Dedifferentiated amniotic fluid mesenchymal stem cell (primary cell): ENCODE data around the gene RAPGEF4.

ENCODE experiments used
- DNase-seq: peaks from one replicate; pipeline ENCODE4 v3.0.0-alpha.2; 2016; ENCODE audit errors: extremely low spot score

The RAPGEF4 gene

DNA sequence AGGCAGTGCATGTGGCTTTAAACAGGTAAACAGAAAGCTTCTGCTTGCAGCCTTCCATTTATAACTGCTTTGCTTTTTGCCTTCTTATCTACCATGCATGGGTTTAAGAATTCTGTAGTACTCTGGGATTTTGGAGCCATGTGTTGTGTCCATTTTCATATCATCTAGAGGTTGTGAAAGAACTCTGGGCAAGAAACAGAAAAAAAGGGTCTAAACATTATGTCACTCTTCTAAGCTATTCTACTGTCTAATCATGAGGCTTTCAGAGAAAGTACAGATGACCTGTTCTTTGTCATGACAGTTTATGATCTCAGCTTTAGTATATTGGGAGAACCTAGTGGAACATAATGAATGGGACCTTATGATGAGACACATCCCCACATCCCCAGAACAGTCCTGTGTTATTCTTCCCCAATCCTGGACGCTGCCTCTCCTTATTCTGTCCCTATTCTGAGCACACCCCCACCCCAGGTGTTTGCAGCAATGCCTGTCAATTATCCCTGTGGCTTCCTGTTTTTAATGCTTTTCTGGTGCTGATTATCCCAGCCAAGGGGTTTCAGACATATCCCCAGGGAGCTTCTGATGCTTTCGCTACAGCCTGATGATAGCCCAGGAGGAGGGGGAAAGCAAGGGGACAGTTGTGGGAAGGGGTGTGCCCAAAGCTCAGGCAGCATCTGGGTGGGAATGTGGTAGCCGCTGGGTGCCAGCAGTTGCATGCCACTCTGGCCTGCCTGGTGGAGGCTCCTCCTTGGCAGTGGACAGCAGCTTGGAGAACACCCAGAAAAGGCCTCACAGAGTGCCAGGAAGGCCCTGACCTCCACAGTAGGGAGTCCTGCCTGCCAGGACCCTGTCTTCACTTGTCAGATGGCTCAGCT, 170.5 kb downstream of the RAPGEF4 start:
- no peak for DNase-seq

DNA sequence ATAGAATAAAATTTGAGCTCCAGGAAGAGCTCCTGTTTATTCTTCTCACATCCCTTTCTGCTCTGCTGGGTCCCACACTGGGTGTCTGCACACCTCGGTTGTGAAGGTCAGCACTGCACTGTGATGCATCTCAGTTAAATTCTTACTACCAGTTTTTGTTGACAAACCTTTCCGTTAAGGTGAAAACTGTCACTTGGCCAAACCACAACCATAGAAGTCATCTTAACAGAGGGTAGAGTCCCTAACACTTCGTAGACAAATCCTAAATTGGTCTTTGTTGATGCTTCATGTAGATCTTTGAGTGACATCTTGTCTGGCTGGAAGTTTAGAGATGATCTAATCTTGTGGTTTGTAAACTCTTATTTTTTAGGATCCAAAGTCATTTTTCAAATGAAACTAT, 172.6 kb downstream of the RAPGEF4 start:
- no peak for DNase-seq

DNA sequence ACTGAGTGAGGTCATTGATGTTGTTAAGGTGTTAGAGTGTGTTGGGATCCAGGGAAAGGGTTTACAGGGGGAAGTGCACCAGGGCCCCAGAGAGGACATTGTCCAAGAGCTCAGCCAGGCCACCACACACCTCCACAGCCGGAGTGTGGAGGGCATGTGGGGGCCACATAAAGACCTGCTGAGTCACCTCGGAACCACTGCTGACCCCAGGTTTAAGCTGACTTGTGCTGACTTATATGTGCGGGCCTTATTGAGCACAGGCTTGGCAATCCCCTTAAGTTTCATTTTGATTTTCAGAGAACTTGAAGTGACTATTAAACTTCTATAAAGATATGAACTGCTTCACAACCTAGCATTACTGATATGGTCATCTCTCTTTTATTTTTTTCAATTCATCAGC, 173.8 kb downstream of the RAPGEF4 start:
- DNase-seq = no peak

DNA sequence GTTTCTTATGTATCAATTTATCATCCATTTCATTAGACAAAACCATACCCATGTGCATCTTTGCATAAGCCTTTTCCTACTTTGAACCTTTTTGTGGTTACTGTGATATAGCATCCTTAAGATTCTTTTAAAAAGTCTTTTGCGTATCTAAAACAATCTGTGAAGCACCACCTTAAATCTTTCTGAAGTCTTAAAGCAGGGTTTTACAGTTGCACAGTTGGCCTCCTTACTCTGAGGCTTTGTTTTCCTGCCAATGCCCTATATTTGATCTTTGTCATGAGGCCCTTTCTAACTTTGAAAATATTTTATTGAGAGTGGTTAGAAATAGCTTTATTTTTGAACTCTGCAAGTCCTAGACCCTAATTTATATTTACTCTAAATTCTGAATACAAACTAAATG, 176.6 kb downstream of the RAPGEF4 start:
- DNase-seq = no peak

DNA sequence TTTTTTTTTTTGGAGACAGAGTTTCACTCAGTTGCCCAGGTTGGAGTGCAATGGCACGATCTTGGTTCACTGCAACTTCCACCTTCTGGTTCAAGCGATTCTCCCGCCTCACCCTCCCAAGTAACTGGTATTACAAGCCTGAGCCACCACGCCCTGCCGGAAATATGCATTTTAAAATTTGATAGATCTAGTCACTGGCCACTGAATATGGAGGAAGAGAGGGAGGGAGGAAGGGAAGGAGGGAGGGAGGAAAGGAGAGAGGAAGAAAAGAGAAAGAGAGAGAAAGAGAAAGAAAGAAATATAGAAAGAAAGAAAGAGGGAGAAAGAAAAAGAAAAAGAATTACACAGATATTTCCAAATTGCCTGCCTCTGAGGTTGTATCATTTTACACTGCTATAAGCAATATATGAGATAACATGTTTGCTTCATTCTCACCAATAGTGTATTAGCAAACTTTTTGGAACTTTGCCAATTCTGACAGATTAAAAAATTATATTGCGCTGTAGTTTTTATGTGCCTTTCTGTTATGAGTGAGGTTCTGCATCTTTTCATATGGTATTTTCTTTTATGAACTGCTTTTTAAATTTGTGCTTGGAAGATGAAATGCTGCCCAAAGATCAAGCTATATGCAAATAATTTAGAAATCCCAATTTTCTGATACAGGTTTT, 178.8 kb downstream of the RAPGEF4 start:
- DNase-seq = no peak

DNA sequence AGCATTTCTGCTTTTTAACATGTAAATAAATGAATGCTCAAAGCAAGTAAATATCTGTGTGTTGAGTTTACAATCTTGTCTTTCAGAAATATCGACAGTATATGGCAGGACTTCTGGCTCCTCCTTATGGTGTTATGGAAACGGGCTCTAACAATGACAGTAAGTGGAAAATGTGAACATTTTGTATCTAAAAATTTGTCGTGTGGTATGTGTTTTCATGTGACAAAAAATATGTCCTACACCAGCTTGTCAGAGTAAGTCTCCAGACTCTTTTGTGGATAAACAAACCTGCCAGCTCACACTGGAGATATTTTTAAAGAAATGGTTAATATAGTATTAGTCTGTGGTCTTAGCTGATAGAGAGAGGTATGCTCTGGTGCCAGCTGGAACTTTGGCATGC, 182.1 kb downstream of the RAPGEF4 start:
- no peak for DNase-seq

DNA sequence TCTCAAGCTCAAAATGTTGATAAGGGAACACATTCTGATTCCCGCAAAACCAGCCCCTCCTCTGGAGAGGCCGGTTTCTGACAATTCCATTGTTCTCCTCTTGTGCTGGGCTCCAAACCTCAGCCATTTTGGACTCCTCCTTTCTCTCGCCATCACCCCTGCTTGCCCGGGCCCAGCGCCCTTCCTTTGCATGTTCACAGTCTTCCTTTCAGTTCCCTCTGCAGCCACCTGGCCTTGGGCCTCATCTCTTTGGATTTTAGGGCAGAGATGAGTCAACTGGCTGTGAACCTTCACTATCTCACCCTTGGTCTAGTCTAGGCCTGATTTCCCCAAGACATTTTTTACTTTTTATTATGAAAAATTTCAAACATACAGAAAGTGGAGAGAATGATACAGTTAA, 184.1 kb downstream of the RAPGEF4 start:
- no peak for DNase-seq

DNA sequence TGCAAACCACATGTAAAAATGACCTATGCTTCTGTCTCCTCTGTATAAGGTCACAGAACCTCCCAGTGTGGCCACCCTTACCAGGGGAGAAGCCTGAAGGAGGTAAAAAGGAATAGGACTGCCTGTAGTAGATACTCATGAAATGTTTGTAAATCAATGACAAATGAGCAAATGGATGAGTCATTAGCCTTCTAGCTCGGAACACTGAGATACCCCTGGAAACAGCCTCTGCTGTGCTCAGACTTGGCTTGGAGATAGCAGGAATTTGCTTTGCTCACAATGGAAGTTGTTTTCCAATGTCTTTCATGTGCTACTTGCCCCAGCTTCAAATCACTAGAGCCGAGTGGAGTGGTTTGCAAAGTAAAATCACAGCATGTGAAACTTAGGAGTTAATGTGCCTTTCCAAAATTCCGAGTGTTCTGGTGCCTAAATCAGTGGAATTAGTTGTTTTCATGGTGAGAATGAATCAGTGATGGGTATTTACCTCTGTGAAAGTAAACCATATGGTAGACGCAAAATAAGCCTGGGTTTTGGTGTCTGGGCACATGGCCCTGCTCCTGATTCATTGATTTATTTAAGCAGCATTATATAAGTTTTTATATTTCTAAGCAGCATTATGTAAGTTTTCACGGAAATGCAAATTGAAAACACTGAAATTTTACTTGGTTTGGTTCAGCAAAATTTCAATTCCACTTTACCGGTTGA, 186.0 kb downstream of the RAPGEF4 start:
- DNase-seq = no peak

DNA sequence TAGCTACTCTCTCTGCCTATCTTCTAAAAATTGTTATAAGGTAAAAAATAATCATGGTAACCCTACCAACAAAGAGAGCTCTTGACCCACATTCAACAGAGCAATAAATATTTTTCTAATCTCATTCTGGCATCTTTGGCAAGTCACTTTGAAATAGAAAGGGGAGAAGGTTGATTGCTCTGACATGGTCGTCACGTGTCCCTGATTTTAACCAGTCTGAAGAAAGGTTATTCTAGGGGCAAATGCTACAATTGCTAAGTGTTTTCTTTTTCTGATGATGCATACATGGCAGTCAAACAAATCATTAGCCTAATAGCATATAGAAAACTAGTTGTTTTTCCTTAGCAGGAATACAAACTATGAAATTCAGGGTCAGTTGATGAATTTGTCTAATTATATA, 186.7 kb downstream of the RAPGEF4 start:
- no peak for DNase-seq

DNA sequence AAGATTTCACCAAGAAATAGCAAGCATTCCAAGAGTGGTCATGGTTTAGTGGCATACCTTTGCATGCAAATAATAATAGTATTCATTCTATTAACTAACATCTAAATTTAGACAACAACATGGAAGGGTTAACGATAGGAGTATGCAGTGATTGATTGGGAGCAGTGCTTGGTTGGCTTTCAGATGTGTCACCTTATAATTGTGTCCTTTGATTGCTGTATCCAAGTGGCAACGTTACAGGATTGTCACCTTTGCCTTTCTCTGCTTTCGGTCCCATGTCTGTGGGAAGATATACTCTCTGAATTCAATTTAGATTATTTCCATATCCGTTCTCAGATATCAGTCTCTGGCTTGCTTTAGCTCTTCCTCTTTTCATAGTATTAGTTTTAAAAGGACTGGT, 187.2 kb downstream of the RAPGEF4 start:
- no peak for DNase-seq

DNA sequence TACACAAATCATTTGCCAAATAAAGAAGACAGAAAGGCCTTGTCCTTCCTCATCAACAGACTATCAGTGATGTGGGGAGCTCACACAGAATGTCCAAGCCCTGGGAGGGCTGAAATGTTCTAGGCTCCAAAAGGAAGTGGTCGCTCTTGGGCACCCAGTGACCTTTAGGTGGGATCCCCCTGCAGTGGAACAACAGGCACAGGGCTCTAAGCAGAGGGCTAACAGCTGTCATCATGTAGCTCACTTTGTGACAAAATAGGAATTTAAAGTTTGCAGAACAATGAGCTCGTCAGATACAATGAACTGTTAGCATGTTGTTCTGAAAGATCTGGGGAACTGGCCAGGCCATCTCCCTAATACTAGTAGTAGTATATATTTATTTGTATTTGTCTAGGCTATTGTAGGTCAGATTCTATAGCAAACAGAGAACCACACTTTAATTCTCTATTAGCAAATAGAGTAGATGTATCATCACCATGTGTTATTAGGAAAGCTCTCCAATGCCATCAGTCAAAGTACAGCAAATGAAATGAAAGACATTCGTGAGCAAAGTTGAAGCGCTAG, 188.5 kb downstream of the RAPGEF4 start:
- no peak for DNase-seq

DNA sequence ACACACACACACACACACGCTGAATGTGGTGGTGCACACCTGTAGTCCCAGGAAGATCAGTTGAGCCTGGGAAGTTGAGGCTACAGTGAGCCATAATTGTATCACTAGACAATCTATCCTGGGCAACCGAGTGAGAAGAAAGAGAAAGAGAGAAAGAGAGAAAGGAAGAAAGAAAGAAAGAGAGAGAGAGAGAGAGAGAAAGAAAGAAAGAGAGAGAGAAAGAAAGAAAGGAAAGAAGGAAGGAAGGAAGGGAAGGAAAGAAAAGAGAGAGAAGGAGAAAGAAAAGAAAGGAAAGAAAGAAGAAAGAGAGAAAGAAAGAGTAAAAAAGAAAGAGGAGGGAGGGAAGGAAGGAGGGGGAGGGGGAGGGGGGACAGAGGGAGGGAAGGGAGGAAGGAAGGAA, 190.0 kb downstream of the RAPGEF4 start:
- DNase-seq = no peak

DNA sequence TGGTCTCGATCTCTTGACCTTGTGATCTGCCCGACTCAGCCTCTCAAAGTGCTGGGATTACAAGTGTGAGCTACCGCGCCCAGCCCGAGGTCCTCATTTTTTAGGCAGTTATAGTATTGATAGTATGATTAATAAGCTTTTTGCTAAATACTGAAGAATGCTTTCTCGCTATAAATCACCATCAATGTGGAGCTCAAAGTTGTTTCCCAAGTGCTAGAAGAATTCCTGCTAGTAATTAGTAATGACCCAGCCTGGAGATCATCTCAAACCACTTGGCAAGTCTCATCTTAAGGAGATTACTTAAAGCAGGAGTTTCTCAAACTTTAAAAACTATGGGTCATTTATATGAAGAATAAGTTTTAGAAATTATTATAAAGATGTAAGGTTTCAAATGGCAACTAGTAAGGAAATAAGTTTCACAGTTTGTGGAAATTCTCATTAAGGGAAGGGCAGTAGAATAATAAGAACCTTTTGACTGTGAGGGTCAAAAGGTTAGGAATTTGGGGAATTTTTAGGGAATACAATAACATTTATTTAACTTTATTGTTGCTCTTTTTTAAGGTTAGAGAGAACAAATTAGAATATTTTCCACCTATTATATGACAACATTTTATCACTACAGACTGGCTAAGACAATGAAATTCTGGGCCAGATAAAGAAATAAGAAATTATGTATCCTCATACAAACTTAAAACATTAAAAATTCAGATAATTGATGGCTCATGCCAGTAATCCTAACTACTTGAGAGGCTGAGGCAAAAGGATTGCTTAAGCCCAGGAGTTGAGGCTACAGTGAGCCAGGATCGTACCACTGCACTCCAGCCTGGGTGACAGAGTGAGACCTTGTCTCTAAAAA, 191.4 kb downstream of the RAPGEF4 start:
- no peak for DNase-seq

DNA sequence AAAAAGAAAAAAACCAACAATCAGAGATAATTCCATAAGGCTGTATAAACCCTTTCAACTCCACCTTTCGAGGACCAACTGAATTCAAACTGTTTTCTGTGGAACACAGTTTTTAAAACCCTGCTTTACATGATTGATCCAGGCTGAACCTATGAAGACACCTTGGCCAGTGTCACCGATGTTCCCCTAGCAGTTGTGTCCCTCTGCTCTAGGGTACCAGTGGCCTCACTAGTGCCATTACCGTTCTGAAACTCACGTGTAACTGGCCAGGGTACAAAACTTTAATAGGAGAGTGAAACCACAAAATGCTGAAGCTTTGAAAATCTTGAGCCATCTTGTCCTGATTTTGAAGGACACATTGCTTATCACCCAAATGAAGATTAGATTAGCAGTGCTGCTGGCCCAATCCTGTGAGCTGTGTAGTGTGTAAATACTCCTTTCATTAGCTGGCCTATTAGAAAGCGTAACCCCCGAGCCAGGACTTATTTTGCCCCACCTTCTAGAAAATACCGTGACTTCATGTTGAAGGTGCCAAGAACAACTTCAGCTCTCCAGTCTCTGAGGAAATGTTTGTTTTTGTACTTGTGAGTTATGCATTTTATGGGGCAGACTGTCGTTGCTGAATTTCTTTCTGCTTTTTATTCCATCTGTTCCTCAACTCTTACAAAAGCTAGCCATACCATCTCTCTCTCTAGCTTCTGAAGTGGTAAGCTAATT, 192.2 kb downstream of the RAPGEF4 start:
- DNase-seq = peak; percentile 32

DNA sequence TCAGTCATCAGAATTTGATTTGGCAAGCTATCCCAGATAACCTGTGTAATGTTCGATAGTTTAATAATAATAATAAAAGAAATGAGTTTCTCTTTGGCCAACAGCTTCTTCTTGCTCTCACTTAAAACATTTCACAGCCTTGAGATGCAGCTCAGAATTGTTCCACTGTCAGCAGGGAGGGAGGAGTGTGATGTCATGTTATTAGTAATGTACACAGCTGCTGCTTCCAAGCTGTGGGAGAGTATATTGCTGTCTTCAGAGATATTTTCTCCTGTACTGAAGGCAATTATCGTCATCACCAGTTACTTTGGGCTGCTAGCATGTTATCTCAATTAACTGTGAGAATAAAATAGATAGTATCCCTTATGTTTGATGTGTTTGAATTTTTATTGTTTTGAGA, 193.1 kb downstream of the RAPGEF4 start:
- DNase-seq = peak; percentile 47

DNA sequence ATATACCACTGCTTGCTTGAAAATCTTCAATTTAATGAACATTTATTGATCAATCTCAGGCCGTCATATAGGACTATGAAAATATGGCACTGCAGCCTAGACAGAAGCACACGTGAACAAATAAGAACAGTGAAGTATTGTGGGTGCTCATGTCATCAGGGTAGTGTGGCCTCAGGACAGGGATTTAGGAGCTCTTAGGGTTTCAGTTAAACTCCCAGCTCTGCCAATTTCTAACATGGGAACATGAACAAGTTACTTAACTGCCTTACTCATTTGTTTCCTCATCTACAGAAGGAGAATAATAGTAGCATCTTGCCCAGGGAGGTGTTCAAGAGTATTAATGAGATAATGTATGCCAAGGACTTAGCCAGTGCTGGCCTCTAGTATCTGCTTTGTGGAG, 194.0 kb downstream of the RAPGEF4 start:
- no peak for DNase-seq

DNA sequence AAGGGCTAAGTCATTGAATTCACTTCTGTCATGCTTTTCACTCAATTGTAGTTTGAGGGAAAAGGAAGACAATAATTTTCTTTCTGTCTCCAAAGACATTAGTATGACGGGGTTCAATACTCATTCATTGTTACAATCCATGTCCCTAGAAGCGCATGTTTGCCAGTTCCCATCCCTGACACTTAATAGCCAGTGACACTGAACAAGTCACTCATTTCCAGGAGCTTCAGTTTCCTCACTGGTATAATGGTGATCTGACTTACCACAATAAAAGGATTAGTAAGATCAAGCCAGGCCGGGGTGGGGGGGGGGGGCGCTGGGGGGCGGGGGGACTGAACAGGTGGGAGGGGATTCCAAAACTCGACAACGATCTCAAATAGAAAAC, 195.2 kb downstream of the RAPGEF4 start:
- DNase-seq = no peak

DNA sequence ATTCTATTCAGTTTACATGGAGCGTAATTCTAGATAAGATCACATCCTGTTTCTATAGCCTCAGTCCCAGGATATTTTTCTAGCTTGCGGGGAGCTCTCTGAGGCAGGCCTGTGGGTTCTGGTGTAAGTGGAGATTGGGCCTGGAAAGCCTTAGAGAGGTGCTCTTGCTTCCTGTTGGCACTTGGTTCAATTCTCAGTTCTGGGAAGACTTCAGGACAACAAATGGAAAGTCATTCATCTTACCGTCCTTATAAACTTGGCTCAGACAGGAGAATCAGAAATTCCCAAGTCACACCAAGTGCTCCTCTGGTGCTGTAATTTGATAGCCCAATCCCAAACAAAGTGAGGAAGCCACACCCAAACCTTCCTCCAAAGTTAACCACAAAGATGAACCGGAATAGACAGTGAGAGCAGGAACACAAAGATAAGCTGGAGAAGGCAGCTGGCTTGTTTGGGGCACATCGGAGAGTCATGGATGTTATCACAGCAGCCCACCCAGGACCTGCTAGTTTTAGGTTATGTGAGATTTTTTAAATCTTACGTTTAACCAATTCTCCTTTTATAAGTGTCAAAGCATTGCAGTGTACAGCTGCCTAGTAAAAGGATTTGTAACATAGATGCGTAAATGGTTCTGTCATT, 195.7 kb downstream of the RAPGEF4 start:
- DNase-seq = peak; percentile 32

DNA sequence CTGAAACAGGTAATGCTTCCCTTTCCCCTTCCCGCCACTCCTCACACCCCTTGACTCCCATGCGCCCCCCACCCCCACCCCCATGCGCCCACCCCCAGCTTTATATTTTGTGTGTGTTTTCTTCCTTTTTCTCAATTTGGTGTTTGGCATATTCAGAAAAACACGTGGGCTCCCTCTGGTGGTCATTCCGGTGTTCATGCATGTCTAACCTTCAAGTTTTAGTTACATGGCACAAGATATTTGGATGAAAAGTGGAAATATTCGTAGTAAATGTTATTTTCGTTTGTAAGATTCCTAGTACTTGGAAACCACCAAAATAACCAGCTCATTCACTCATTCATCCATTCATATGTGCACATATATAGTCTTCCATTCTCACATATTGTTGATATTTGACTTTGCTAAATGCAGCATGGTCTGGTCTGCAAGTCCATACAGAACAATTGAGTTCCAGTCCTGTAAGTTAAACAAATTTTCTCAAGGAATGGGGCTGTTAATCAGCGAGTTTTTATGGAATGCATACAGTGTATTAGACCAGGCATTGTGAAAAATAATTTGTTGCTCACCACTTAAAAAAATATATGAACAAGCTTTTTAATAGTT, 196.4 kb downstream of the RAPGEF4 start:
- peak; percentile 77 for DNase-seq
